Gastroesophageal sphincter (tissue), 3 donors: Measurements from ENCODE around the gene IL7R.

Experiments
- CTCF ChIP-seq, 4 experiments: fragments of 200-600 bp in 2 of 4; fragments of 450-650 bp in 2 of 4; sonication (generic) in 1 of 4; IDR thresholded peaks; one replicate each; pipeline ENCODE4 v1.5.1; 2017 to 2019; ENCODE audit warnings: antibody characterized with exemption in 4 of 4, mild to moderate bottlenecking in 2 of 4, moderate library complexity in 2 of 4
- EP300 ChIP-seq: sonication (generic); formaldehyde crosslinking; IDR thresholded peaks from one replicate; pipeline ENCODE4 v1.6.1; 2017; ENCODE audit warnings: antibody characterized with exemption, mild to moderate bottlenecking
- POLR2A ChIP-seq, 2 donors: fragments of 450-650 bp; IDR thresholded peaks; one replicate each; pipeline ENCODE4 v1.6.1; 2017; ENCODE audit warnings: antibody characterized with exemption in 2 of 2, mild to moderate bottlenecking in 2 of 2, moderate library complexity in 1 of 2
- POLR2AphosphoS5 ChIP-seq: sonication (generic); formaldehyde crosslinking; IDR thresholded peaks from one replicate; pipeline ENCODE4 v1.6.1; 2017; ENCODE audit warnings: antibody characterized with exemption

GRCh38 chr5:35898952-35899660, 42.4 kb downstream of the IL7R start:
- TF ChIP-seq POLR2A (IDR thresholded peaks at IDR 0.05) (no peak), CTCF (IDR thresholded peaks at IDR 0.05) (no peak), POLR2AphosphoS5 (no peak), EP300 (no peak)
